ENCODE measurements around the gene PTRH1.

The PTRH1 gene

DNA sequence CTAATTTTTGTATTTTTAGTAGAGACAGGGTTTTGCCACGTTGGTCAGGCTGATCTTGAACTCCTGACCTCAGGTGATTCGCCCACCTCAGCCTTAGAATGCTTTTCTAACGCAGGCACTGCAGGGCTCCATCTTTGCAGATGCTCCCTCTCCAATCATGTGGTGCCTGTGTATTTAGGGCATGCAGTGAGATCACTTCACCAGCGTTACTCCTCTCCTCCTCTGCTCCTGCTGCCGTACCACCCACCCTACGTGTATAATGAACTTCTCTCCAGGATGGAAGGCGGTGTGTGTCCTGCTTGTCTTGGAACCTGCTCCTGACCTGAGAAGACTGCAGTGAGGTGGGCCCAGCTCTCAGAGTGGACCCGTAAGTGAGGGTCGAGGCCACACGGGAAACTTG, 22.3 kb downstream of the PTRH1 start:
- DNase-seq: no peak

DNA sequence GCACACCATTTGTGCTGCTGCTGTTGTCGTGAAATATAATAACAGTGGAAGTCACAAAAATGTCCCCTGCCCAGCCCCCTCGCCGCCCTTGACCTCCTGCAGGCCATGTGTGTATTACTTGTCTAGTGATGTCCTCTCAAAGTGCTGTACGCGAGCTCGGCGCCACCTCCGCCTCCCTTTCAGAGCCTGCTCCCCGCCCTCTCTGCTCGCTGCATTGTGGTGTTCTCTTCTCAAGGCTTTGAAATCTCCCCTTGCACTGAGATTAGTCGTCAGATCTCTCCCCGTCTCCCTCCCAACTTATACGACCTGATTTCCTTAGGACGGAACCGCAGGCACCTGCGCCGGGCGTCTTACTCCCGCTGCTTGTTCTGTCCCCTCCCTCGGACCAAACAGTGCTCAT, 23.4 kb downstream of the PTRH1 start:
- no peak for DNase-seq

DNA sequence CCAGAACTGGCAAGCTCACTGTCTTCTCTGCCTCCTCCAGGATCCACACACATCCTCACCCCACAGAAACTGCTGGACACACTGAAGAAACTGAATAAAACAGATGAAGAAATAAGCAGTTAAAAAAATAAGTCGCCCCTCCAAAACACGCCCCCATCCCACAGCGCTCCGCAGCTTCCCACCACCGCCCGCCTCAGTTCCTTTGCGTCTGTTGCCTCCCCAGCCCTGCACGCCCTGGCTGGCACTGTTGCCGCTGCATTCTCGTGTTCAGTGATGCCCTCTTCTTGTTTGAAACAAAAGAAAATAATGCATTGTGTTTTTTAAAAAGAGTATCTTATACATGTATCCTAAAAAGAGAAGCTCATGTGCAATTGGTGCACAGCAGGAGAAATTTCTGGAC, 24.7 kb downstream of the PTRH1 start:
- DNase-seq: no peak

DNA sequence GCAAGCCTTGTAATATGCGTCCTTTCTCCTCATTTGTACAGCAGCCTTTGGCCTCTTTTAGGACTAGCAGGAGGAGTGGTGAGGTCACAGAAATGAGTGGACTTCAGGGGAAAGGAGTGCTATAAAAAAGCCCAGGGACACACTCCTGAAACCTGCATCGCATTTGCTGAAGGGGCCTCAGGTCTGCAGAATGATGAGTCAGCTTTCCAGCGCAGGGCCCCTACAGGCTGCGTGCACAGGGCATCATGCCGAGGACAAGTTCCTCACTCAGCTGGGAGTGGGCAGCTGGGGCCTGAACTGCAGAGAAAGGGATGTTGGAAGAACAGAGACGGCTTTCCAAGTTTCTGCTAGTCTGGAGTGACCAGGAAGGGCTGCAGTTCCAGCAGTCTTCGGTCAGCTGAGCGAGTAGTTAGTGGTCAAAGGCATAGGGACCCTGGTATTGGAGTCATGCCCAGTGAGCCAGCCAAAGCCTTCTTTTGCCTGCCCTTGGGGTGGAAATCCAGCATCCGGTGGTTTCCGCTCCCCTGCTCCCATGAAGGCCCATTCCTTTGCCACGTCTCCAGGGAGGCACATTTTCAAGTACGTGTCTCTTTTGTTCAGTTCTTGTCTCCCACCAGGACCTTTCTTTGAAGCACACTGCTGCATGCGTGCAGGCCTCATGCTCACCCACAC, 26.0 kb downstream of the PTRH1 start:
- no peak for DNase-seq

GRCh38 chr9:127686461-127687393, 28.7 kb downstream of the PTRH1 start:
- no peak for DNase-seq

DNA sequence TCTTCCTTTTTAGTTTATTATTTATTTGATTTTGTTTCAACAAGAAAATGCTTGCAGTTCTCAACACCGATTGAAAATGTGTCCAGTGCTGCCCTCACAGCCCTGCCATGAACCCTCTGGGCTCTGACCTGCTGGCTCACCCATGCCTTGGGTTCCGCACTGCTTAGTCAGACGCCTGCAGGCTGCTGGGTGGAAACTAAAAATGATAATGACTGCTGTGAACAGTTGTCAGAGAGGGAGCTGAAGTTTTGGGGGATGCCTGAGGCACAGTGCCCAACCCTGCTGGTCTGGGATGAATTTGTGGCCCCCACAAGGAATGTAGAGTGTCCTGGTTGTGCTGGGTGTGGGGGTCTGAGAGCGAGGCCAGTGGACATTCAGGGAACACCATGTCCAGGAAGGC, 30.9 kb downstream of the PTRH1 start:
- no peak for DNase-seq

DNA sequence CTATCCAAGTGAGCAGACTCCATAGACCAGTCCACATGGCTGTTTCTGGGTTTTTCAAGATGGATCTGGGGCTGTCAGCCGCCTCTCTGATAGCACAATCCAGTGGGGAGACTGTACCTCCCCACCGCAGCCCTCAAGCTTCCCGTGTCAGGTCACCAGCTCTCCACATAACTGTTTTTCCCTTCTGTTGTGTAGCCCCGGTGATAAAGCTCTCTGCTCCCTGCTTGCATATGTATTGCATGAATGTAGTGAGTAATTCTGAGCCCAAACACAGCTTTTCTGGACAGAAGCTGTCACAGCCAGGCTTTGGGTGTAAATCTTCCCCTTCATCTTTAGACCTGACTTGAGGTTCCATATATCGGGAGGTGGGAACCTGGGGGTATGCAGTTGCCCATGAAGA, 31.7 kb downstream of the PTRH1 start:
- DNase-seq: no peak

DNA sequence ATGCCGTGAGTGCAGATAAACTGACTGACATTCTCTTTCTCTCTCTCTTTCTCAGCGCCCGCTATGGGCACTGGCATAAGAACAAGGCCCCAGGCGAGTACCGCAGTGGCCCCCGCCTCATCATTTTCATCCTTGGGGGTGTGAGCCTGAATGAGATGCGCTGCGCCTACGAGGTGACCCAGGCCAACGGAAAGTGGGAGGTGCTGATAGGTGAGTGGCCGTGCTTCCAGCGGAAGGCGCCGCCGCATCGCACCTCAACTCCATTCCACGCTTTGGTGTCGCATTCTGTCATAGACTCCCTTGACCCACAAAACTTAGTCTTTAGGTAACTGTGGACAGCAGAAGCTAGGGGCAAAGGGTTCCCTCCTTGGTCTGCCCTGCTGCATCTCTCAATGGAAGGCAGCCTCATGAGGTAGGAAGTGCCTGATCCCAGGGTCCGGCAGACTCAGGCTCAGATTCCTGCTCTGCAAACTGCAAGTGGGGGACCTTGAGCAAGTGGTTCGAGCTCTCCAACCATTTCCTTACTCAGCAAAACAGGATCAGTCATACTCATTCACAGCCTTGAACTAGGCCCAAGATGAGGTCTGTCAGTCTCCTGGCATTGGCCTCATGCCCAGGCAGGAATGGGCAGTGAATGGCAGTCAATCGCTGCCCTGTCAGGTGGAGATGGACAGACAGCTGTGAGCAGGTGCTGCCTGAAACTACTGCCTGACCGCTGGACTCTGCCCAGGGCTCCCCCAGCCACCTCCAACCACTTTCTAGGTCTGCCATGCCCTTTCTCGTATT, 32.9 kb downstream of the PTRH1 start:
- DNase-seq: no peak

DNA sequence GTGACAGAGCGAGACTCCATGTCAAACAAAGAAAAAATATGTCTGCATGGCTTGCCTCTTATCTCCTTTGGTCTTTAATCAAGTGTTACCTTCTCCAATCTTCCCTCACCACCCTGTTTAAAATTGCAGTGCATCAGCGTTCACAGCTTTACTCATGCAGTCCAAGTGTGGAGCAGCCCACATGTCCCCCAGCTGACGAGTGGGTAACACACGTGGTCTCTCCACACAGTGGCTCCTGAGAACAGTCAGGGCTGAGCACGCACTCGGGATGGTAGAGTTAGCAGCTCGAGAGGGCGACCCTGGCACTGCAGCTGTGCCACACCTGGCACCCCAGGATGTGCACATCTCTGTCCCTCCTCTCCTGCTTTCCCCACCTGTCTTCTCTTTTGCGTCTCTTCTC, 34.6 kb downstream of the PTRH1 start:
- DNase-seq: no peak

DNA sequence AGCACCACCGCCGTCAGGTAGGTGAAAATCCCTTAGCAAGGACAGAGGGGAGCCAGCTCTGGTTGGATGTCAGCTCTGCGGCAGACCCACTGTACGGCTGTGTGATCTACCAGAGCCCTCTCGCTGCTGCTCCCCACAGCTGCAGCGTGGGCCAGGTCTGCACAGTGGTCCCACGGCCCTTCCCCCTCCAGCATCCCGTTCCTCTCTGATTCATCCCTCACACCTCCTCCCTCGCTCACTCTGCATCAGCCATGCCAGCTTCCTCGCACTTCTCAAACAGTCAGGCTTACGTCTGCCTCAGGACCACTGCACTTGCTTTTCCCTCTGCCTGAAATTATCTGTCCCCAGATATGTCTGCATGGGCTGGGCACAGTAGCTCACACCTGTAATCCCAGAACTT, 35.2 kb downstream of the PTRH1 start:
- DNase-seq: no peak

GRCh38 chr9:127679506-127679905, 36.0 kb downstream of the PTRH1 start:
- no peak for DNase-seq

DNA sequence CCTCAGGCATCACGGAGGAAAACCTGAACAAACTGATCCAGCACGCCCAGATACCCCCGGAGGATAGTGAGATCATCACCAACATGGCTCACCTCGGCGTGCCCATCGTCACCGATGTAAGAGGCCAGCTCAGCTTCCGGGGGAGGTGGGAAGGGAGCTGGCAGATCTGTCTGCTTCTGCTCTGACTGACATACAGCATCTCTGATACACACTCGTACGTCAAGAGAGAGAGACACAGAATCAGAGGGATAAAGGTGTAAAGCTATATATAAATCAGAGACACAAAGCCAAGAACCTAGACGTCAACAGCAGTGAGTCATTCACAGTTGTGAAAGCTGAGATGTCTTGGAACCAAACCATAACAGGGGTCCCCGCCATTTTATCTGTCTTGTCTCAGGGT, 38.8 kb downstream of the PTRH1 start:
- DNase-seq: no peak

- DNase-seq: no peak
These were observed 42.2 kb downstream of the PTRH1 start for GRCh38 chr9:127673234-127673633.

DNA sequence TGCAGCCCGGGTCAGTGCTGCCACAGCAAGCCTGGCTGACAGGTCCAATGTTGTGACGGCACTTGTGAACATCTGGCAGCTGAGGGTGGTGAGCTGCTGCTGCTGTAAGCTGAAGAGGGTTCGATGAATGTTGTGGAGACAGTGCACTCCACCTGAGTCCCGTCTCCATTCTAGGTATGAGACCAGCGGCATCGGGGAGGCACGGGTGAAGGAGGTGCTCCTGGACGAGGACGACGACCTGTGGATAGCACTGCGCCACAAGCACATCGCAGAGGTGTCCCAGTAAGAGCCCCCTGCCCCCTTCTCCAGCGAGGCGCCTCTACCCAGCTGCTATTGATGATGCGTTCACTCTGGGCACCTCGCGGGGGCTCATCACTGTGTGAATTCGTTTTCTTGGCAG, 47.6 kb downstream of the PTRH1 start:
- no peak for DNase-seq

GRCh38 chr9:127667127-127667844, 48.2 kb downstream of the PTRH1 start:
- DNase-seq: no peak

DNA sequence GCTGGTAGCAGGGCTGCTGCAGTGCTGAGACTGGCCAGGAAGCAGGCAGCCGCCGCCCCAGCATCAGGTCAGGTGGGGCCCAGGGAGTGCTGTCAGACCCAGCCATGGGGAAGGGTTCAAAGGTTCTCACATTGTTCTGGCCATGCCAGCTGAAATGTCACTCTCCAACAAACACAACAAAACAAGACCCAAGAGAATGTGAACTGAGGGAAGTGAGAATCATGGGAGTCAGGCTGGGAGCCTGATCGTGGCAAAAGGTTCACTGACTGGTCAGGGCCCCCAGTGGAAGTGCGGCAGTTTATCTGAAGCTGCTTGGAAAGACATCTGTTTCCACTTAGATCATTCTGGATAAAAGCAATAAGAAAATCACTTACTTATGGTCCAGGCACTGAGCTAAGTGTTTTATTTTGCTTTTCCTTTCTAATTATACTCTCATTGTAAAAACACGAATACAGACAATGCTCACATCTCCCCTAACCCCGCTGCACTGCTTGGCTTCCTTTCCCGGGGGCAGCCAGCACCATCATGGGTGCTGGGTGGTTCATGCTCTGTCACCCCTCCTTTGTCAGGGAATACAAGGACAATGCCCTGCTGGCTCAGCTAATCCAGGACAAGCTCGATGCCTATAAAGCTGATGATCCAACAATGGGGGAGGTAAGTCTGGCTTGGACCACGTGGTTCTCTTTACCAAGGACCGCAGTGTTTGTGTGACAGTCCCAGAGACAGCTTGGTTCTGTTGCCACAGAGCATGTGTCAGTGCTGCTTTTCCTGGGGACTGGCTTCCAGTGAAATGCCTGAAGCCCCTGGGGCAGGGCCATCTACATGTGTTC, 50.6 kb downstream of the PTRH1 start:
- DNase-seq: peak; percentile 35

DNA sequence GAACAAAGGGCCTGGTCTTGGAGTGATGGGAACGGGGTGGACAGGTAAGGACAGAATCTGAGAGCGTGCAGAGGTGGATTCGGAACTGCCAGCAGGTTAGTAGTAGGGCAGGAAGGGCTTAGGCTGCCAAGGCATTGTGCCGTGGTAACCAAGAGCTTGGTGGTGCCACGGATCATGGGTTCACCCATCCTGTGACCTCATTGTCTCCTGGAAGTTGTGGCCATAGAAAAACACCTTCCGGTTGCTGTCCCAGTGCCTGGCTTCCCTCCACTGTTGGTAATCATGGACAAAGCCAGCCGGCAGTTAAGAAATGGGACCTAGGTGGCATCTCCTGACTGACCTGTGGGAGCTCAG, 51.2 kb downstream of the PTRH1 start:
- peak; percentile 10 for DNase-seq

All from right forelimb (tissue), 1 donor.